GM19193 (cell line): ENCODE results near the gene MAPK4.

ENCODE experiments used
- POLR2A ChIP-seq: IDR thresholded peaks from 4 replicates; pipeline ENCODE4 v1.6.1; 2011; ENCODE audit not compliant: insufficient read depth, insufficient read length; ENCODE audit errors: extremely low read depth

MAPK4 gene

DNA sequence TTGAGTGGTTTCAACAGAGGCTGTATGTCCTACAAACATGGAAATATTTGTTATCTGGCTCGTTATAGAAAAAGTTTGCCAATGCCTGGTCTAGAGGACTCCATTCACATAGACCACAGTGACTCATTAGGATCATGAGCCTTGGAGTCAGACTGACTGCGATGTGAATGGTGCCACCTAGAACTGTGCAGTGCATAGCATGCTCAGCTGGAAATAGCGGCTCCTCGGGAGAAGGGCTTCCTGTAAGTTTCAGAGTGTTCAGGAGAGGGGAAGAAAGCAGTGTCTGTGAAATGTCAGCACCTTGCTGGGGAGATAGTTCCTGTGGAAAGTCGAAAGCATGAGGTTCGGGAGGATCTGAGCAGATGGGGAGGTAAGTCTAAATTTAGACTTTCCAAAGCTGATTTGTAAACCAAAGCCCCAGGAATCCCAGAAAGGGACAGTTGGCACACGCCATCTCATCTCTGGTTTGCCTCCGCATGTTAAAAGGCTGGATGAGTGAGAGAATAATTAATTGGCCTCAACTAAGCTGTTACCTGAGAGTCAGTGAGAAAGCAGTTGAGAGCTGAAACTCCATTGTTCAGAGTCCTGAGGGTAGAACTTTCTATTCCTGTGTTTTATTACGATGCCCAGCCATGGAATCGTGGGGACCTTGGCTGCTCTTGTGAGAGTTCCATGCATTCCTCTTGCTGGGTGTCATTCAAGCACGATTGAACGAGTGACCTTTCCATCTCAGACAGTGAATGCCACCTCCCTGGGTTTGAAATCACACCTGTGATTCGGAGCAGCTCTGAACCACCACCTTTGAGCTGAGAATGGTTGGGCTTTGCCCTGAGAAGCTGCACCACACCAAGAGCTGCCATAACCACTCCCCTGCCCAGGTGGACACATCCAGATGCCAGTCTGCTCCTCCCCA, 99.5 kb downstream of the MAPK4 start:
- no peak for TF ChIP-seq POLR2A

DNA sequence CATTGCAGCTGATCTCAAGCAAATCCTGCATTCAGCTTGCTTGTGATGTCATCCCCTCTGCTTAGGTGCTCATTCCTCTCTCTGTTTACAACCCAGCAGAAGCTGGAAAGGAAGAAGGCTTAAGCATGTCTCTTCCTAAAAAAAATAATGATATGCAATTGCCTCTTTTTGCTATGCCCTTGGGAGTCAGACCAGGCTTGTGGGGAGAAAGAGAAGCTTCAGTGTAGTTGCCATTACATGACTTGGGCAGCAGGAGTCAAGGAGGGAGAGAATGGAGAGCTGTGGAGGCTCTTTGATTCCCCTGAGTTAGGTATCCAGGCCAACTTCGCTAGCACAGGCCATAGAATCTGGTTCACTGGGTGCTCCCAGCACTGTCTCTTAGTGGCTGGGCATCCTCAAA, 101.1 kb downstream of the MAPK4 start:
- no peak for TF ChIP-seq POLR2A

DNA sequence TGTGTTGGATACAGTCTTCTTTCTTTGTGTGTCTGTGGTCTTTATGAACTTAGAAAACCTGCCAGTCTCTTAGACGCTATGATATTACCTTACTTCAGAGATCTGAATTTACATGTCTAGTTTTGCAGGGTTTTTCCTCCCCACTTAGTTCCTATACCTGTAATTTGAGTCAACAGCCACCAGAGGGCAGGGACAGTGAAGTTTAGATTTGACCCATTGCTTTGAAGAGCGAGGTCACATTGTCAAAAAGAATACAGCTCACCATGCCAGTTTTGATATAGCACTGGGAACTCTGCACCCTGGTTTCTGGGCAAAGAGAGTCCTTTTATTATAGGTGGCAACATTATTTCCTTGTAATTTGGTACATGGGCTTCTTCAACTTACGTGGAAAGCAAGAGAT, 102.3 kb downstream of the MAPK4 start:
- TF ChIP-seq POLR2A, result no peak

DNA sequence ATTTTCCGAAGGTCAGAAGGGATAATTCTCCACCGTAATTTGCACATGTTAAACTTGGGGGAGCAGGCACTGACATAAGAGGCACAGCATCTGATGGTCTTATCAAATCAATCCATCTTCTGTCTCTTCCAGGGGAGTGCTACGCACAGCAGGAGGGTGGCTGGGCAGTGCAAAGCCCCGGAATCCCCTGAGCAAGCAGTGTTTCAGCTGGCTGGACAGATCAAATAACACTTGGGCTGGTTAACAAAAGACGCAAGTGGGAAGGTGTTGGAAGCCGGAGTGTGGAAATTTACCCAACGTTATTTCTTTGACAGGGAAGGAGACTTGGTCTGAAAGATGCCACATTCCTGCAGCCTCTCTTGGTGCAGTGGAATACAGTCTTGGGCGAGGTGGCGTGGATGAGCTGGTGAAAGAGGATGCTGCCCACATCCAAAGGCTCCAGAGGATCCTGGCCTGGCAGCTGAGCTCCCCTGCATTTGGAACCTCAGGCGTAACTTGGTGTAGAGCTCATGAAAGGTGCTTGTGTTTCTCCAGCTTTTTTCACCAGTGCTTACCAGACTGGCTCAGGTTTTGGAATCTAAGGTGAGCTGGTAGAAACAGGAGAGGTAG, 103.0 kb downstream of the MAPK4 start:
- no peak for TF ChIP-seq POLR2A

DNA sequence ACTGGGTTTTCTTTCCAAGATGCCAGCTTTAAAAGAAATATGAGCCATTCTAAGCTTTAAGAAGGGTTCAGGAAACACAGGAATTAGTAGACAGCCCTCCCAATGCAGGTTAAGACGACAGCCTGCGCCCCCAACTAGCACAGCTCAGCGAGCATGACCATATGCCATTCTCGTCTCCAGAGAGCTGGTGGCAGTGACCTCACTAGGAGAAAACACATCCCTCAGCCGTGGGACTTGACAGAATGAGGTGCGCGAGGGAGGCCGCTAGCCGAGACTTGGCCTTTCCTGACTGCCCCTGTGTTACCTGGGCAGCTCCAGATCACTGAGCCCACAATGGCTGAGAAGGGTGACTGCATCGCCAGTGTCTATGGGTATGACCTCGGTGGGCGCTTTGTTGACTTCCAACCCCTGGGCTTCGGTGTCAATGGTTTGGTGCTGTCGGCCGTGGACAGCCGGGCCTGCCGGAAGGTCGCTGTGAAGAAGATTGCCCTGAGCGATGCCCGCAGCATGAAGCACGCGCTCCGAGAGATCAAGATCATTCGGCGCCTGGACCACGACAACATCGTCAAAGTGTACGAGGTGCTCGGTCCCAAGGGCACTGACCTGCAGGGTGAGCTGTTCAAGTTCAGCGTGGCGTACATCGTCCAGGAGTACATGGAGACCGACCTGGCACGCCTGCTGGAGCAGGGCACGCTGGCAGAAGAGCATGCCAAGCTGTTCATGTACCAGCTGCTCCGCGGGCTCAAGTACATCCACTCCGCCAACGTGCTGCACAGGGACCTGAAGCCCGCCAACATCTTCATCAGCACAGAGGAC, 103.9 kb downstream of the MAPK4 start:
- no peak for TF ChIP-seq POLR2A

DNA sequence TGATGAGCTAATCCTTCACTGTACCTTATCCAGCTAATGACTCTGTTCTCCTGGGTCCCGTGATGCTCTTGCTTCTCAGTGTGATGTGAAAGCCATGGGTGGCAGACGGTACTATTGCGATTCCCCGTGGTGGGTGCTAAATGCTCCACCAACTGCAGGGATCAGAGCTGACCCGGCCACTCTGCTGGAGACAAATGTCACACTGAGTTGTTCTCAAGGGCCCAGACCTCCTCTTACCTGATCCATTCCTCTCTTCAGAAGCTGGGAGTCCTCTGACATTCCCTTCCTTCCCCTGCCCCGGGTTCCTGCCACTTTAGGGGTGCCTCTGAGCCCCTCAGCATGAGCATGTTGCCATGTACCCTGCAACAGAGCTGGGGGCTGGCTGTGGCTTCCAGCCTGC, 105.1 kb downstream of the MAPK4 start:
- no peak for TF ChIP-seq POLR2A

DNA sequence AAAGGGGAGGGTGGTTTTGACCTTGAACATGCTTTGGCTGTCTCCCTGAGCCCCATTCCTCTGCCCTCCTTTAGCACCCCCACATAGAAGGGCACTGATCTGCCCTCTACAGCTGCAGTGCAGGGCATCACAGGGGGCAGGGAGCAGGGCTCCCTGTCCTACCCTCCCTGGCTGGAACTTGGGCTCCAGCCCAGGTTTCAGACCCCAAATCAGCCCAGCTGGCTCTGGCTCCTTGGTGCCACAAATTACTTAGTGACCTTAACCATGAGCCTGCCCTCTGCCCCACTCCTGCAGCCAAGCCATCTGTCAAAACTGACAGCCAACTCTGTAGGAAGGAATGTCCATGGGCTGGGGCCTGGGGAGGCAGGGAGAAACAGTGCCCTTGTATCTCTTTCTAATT, 105.6 kb downstream of the MAPK4 start:
- TF ChIP-seq POLR2A, result no peak

DNA sequence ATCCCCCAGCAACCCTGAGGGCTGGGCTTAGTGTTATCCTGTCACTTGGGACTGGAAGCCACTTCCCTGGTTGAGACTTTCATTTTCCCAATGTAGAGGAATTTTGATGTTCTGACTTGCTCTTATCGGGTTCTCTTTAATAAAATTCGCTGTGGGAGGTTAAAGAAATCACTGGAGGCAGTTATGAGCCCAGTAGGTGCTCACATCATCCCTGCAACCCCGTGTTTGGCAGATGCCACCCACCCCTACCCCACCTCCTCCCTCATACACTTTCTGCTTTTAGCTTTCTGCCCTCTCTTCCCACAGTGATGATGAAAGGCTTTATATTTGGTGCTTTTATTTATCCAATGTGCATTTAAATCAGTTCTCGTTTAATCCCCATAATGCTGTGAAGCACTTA, 106.6 kb downstream of the MAPK4 start:
- no peak for TF ChIP-seq POLR2A

DNA sequence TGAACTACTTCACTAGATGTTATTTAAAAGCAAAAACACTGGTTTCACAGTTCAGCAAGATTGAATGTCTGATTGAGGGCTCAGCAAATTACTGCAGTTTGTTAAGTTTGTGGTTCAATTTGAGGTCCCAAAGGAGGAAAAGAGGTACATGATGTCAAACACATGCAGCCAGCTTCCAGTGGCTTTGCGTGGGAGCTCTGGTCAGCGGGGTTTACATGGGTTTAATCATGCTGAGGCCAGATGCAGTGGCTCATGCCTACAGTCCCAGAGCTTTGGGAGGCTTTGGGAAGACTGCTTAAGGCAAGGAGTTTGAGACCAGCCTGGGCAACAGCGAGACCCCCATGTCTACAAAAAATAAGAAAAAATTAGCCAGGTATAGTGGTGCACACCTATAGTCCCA, 111.5 kb downstream of the MAPK4 start:
- no peak for TF ChIP-seq POLR2A

DNA sequence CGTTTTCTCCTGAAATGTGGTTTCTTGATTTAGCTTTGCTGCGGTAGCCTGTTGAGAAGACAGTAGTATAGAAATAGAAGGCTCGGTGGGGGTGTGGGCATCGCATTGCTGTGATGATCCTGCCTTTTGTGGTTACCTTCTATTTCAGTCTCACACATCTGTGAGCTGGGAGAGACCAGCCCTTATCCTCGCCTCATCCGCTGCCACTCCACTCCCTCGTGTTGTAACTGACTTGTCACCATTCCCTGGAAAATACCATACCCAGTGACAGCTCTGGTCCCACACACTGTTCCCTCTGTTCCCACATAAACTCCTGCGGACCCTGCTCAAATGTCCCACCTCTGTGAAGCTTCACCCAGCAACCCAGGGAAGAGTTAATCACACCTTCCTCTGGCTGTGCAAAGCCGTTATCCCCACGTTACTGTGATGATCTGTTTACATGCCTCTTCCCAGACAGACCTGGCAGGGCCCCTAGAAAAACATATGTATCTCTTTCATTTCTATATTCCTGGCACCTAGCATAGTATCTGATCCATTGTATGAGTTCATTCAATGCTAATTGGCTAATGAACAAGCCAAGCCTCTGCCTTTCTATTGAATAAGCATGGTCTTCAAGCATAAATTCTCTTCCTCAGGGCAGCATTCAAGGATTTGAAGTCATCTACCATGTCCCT, 114.6 kb downstream of the MAPK4 start:
- no peak for TF ChIP-seq POLR2A

DNA sequence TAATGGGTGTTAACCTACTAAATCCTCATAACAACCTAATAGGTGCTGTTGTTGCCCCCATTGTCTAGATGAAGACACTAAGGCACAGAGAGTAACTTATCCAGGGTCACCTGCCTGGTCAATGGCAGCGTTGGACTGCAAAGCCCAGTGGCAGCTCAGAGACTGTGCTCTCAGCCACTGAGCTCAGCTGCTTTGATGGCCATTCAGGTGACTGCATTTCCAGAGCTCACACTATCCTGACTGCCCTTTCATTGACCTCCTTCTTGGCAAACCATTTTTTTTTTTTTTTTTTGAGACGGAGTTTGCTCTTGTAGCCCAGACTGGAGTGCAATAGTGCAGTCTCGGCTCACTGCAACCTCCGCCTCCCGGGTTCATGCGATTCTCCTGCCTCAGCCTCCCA, 115.2 kb downstream of the MAPK4 start:
- no peak for TF ChIP-seq POLR2A

DNA sequence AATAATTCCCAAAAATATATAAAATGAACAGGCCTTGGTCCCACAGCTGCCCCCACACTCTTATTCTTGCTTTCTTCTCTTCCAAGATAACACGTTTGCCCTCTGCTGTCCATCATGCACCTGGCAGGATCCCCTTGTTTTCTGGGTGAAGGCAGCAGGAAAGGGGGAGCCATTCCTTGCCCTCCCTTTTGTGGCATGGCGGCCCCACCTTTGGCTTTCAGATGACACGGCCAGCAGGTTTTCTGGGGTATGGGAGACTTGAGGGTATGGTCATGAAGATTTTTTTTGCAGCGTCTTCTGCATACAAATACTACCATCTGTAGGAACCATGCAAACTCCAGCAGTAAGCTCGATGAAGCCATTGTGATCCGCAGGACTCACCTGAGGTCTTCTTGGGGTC, 118.8 kb downstream of the MAPK4 start:
- TF ChIP-seq POLR2A, result no peak

DNA sequence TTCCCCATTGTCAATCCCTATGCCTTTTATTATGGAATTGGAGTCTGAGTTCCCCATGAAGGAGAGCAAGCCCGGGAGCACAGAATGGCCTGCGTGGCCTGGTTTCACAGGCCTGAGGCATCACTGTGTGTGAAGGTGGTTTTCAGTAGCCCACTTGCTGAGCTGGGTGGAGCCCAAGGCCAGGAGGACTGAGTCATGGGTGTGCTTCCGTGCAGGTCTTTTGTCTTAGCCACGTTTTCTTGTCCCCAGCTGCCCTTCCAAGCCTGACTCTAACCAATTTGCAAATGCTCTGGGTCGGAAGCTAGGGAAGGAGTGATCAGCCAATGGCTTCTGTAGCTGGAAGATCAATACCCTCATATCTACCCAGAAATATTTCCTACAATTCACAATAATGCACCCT, 119.2 kb downstream of the MAPK4 start:
- no peak for TF ChIP-seq POLR2A

DNA sequence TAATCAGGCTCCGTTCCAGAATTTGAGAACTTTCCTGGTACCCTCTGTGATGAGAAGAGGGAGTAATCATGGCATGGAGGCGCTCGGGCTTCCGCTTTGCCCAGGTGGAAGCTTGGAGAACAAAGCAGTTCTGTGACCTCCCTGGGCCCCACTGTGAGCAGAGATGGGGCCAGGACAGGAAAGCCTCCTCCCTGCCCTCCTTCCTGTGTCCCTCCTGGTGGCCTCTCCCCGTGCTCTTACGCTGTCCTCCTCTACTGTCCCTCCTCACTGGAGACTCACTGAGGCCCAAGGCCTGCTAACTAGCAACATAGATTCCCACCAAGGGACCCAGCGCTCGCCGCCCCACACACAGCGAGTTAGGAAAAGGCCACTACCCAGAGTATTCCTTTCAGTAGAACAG, 119.8 kb downstream of the MAPK4 start:
- TF ChIP-seq POLR2A, result no peak

DNA sequence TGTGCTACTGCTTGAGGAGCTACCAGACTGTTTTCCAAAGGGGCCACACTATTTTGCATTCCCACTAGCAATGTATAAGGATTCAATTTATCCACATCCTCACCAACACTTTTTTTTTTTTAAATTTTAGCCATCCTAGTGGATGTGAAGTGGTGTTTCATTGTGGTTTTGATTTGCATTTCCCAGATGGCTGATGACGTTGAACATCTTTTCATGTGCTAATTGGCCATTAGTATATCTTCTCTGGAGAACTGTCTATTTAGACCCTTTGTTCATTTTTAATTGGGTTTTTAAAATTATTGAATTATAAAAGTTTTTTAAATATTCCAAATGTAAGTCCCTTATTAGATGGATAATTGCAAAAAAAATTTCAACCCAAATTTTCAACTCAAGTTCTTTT, 121.1 kb downstream of the MAPK4 start:
- TF ChIP-seq POLR2A, result no peak
